GM10847 (cell line): Measurements from ENCODE around the gene NRF1.

Experiments
- POLR2A ChIP-seq: IDR thresholded peaks from 2 replicates; pipeline ENCODE4 v1.6.1; 2011; ENCODE audit not compliant: insufficient read length; ENCODE audit errors: extremely low read depth

NRF1 gene

DNA sequence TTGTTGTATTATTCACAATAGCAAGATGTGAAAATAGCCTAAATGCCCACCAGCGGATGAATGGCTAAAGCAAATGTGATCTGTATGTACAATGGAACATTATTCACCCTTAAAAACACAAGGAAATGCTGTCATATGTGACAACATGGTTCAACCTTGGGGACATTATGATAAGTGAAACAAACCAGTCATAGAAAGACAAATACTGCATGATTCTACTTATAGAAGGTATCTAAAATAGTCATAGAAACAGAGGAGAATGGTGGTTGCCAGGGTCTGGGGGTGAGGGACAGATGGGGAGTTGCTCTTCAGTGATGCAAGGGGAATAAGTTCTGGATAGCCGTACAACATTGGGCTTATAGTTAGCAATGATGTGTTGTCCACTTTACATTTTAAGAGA lies 58.4 kb downstream of the NRF1 start:
- no peak for TF ChIP-seq POLR2A

DNA sequence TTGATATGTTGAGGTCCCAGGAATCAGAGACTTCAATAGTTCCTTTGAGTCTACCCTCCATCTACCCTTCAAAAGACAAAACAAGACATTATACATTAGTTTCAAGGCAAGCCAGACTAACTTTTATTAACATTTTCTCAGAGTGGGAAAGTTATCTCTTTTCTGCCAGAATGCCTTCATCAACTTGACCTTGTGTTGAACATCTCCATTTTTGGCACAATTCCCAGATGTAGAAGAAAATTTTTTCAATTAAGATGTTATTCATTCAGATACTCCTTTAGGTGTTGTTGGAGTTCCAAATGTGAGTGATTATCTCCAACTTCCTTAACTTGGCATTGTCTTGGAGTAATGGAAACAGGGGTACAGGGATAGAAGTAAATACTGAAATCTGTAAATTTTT lies 59.1 kb downstream of the NRF1 start:
- no peak for TF ChIP-seq POLR2A

DNA sequence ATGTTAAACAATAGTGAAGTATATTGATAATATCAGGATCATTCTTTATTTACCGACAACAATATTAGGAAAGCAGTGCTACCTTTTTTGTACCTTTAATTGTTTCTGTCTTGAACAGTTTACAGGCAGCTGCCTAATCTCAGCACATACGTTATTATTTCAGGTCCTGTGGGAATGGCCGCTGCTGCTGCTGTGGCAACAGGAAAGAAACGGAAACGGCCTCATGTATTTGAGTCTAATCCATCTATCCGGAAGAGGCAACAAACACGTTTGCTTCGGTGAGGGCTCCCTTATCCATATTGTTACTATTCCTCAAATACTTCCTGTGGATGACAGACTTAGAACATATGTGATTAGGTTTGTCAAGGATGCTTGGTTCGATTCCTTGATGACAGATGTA lies 59.7 kb downstream of the NRF1 start:
- no peak for TF ChIP-seq POLR2A

DNA sequence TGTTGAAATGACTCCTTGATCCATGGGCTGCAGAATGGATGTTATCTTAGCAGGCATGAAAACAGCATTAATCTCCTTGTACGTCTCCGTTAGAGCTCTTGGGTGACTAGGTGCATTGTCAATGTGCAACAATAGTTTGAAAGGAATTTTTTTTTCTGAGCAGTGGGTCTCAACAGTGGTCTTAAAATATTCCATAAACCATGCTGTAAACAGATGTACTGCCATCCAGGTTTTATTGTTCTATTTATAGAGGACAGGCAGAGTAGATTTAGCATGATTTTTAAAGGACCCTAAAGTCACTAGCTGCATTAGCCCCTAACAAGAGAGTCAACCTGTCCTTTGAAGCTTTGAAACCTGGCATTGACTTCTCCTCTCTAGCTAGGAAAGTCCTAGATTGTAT lies 64.0 kb downstream of the NRF1 start:
- TF ChIP-seq POLR2A, result no peak

DNA sequence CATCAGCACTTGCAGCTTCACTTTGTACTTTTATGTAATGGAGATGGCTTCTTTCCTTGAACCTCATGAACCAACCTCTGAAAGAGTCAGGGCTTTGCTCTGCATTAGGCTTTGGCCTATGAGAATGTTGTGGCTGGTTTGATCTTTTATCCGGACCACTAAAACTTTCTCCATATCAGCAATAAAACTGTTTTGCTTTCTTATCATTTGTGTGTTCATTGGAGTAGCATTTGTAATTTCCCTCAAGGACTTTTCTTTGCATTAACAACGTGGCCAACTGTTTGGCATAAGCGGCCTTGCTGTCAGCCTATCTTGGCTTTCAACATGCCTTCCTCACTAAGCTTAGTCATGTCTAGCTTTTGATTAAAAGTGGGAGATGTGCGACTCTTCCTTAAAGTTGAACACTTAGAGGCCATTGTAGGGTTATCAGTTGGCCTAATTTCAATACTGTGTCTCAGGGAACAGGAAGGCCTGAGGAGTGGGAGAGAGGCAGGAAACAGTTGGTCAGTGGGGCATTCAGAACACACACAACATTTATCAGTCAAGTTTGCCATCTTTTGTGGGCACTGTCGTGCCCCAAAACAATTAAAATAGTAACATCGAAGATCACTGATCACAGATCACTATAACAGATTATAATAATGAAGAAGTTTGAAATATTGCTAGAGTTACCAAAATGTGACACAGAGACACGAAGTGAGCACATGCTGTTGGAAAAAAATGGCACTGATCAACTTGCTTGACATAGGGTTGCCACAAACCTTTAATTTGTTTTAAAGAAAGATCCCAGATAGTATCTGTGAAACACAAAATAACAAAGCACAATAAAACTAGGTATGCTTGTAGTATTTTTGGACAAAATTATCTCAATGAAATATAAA lies 64.7 kb downstream of the NRF1 start:
- TF ChIP-seq POLR2A, result no peak

DNA sequence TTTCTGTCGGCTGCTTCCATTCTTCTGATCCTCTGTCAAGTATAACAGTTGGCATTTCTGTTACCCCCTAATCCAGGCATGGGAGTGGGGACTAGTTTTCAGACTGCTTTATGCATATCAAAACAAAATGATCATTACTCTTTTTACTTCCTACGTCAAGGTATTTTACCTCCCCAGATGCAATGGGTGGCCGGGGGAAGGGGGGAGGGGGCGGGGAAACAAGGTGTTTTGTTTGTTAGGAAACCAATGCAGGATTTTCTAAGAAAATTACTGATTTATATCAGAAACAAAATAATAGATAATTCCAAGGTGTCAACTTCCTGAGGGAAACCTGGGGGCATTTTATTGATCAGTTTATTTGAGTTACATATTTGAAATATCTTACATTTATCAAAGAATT lies 66.3 kb downstream of the NRF1 start:
- no peak for TF ChIP-seq POLR2A

DNA sequence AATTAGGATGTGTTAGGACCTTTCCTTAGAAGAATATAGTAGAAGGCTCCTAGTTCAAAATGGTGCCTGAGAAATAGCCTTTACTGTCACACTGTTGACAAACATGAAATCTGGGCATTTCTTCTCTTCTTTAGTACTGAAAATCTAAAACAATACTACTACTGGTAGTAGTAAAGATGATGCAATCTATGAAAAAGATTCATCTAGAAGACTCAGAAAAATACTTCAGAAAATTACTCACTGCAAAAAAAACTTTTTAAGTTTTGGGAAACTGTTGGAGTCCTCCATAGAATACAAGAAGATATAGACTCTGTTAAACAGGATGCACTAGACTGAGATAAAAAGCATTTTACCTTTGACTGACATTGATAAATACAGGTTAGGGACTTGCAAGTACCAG lies 67.1 kb downstream of the NRF1 start:
- no peak for TF ChIP-seq POLR2A

DNA sequence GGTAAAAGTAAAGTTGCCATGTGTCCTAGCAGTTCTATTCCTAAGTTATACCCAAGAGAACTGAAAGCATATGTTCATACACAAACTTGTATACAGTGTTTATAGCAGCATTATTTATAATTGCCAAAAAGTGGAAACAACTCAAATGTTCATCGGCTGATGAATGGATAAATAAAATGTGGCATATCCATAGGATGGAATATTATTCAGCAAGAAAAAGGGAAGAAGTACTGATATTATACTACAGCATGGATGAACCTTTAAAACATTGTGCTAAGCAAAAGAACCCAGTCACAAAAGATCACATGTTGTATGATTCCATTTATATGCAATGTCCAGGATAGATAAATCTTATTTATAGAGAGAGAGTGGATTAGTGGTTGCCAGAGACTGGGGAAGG lies 68.9 kb downstream of the NRF1 start:
- TF ChIP-seq POLR2A, result no peak

DNA sequence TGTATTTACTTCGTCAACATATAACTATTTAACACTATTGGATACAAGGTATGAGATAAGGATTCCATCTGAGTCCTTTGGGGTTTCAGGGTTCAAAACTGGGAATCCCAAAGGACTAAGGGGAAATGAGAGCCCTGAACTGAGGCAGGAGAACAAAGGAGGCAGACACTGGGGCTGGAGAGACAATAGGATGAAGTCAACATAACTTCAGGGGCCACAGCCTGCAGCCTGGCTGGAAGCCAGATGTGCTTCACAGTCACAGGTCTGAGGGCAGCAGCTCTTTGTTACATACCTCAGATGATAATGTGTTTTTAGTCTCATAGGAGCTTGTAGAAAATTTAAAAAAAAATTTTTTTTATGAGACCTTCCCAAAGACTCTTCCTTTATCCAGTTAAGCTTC lies 73.3 kb downstream of the NRF1 start:
- TF ChIP-seq POLR2A, result no peak

DNA sequence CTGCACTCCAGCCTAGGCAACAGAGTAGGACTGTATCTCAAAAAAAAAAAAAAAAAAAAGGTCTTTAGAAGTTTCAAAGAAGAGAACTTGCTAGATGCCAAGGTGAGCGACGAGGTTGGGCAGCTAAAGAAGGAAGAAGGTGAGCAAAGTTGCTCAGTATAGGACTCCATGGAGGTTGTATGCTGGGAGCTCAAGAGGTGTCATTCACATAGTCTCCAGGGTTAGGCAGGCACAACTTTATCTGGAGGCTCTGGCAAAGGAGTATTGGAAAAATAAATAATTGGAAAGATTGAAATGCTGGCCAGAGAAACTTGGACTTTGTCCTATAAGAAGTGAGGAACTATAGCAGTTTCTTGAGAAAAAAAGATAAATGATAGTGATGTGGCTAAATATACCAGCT lies 74.5 kb downstream of the NRF1 start:
- no peak for TF ChIP-seq POLR2A

DNA sequence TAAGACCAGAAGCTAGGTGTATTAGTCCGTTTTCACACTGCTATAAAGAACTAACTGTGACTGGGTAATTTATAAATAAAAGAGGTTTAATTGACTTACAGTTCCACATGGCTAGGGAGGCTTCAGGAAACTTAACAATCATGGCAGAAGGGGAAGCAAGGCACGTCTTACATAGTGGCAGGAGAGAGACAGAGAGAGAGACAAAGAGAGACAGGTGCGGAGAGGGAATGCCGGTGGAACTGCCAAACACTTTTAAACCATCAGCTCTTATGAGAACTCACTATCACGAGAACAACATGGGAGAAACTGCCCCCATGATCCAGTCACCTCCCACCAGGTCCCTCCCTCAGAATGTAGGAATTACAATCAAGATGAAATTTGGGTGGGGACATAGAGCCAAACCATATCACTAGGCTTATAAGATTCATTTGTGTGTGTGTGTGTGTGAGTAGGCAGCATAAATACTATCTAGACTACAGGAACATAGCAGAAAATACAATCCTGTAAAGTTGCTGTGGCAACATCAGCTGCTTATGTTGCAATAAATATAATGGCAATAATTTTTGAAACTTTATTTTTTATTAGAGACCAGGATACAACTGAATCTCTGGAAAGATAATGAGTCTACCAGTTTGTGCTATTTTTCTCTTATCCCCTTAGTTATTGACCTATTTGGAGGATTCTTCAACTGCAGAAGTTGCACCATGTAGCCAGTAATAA lies 77.1 kb downstream of the NRF1 start:
- no peak for TF ChIP-seq POLR2A

DNA sequence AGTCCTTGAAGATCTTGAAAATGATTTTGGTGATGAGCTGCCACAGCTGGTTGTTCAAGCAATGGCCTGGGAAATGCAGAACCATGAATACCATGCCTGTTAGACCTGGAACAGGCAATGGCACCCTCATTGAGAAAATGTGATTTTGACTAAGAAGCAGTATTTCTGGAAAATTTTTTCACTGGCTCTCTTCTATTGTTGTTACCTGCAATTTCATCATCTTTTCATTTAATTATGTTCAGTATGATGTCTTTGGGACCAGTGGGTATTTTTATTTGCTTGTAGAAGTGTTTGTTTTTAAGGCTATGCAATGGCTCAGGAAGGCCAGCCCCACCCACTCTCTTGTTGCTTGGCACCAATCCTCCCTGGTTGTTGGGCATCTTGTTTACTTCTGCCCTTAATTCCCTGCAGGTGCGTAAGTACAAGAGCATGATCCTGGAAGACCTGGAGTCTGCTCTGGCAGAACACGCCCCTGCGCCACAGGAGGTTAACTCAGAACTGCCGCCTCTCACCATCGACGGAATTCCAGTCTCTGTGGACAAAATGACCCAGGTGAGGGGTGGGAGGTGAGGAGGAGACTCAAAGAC lies 78.6 kb downstream of the NRF1 start:
- TF ChIP-seq POLR2A, result no peak

DNA sequence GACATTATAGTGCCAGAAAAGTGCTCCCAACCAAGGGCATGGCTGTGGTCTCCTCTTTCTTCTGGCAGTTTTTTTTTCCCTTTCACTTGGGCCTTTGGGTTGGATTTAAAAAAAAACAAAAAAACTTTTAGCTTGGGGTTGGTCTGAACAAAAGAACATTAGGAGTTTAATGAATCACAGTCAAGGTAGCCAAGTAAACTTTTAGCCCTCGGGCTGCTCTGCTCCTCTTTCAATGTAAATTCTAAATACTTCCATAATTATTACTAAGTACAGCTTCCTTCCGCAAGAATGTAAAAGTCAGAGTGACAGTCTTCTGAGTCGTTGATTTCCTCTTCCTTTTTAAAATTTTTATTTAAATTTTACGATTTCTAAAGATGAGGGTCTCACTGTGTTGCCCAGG lies 79.2 kb downstream of the NRF1 start:
- no peak for TF ChIP-seq POLR2A

DNA sequence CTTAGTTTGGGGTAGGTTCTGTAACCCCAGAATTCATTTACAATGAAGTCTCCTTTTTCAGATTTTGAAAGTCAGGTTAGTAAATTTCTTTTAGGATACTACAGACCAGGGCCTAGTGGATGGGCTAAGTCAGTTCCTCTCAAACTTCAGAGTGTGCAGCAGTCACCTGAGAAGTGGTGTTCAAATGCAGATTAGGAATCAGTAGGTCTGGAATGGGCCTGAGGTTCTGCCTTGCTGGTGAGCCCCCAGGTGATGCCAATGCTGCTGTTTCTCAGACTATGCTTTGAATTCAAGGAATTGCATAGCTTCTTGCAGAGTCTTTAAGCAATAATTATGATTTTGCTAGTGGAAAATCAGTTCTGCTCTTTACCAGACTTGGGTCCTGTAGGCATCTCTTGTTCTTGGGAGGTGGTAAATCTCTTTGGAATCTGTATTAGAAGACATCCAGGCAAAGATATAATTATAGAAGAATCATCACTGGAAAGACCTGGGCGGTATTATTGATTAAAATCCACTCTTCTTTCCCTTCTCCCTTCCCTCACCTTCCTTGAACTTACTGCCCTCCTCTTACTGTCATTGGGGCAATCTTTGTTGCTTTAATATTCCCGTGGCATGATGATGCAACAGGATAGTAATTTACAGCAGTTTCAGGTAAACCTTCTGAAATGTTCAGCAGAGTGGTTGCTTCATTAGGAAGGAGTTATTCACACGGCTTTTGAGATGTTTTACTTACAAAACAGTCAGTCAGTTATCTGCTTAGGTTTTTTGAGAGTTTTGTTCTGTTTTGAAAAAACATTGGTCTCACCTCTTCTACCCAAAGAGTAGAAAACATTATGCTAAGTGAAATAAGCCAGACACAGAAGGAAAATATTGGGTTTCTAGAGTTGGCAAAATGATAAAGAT lies 87.2 kb downstream of the NRF1 start:
- no peak for TF ChIP-seq POLR2A

DNA sequence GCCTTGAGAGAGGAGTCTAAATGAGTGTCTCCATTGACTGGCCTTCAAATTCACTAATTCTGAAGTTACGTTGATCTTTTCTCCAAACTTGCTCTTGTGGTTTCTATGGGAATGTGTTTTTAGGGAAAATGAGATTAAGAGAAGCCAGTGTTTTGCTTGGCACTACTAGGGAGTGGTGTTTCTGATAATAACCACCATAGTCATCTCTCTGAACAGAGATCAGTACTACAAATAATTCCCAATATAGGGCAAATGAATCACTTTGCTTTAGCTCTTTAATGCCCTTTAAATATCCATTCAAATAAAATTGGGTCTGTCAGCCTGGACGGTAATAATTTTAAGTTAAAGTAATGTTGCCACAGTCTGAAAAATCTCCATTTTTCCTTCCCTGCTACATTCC lies 90.8 kb downstream of the NRF1 start:
- TF ChIP-seq POLR2A, result no peak
